GM11168 (cell line): ENCODE measurements around the gene MRRF.

ENCODE experiments used
- in situ Hi-C: fragments of 300-500 bp; cut with MboI; formaldehyde crosslinking; loops from one replicate; pipeline ENCODE4 v1.12.0; 2022; ENCODE audit warnings: low sequenced_read_pairs; ENCODE audit not compliant: unreplicated experiment

Gene MRRF

GRCh38 chr9:122374885-122375420 is 110.3 kb downstream of the MRRF start:
- in situ Hi-C loops, result no loop called here

DNA sequence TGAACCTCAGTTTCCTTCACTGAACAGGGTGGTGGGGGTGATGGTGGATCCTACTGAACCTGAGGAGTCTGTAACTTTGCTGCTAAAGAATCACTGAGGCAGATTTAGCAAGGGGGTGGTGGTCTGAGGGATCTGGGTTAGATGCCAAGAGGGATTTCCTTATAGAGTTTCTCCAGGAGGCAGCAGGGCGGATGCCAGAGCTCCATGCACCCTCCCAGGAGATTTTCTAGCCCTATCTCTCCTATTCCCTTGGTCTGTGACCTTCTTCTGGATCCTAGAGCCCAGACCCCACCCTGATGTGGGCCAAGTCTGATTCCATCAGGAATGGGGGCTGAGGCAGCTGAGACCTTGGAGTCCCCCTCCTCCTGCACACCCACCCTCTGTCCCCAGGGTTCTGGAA is 112.1 kb downstream of the MRRF start:
- in situ Hi-C loops, result no loop called here

DNA sequence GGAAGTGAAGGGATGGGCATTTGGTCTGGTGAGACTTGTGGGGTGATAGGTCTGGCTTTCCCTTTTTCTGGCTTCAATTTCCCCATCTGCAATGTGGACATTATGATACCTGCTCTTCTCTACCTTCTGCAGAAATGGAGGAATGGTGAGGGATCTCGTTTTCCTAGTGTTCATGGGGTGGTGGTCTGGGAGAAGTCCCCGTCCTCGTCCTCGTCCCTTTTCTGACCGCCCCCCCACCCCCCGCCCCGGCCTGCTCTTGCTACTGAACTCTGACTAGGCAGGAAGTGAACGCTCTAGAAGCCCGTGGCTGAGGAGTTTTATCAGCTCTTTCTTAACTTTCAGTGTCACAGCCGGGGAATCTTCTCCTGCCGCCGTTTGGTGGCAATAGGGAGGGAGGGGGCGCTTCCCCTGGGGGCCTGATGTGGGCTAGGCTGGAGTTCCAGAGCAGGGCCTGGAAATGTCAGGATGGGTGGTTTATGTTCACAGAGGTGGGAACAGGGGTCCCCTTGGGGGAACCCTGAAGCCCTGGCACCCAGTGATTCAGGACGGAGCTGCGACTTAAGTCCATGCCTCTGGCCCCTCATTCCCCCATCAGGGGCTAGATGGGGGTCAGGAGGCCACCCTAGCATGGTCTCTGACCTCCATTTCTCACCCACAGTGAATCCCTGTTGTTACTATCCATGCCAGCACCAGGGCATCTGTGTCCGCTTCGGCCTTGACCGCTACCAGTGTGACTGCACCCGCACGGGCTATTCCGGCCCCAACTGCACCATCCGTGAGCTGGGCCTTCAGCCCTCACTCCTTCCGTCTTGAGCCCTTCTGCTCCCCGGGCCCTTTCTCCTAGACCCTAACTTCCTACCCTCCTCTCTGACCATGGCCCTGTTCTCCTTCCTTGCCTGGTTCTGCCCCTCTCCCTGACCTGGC is 112.8 kb downstream of the MRRF start:
- in situ Hi-C loops, result no loop called here

GRCh38 chr9:122378236-122378635 is 113.6 kb downstream of the MRRF start:
- in situ Hi-C loops, result no loop called here

DNA sequence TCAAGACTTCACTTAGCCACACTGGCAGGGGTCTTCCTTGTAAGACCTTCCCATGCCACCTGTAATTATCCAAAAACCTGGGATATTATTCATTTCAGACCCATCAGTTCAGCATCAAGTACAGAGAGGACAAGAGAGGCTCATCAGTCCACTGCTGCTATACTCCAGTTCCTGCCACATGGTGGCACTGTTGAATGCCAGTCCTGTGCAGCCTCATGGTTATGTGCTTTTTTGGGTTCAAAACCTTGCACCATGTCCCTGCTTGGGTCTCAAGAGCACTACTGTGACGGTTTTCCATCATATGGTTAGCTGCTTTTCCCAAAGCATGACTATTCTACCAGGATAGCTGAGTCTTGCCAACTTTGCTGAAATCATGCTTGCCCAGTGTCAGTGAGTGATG is 114.7 kb downstream of the MRRF start:
- in situ Hi-C loops, result no loop called here

DNA sequence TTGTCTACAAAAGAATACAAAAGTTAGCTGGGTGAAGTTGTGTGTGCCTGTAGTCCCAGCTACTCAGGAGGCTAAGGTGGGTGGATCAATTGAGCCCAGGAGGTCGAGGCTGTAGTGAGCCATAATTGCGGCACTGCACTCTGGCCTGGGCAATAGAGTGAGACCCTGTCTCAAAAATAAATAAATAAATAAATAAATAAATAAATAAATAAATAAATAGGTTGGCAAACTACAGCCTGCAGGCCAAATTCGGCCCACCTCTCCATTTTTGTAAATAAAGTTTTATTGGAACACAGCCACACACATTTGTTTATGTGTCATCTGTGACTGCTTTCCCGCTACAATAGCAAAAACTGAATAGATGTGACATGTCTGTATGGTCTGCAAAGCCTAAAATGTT is 115.6 kb downstream of the MRRF start:
- in situ Hi-C loops, result no loop called here
